HEK293 (cell line): Measurements from ENCODE around the gene LSP1.
A peak's percentile ranks its signal among the peaks of the same experiment; 100 is the strongest.

ENCODE experiments used
- CTCF ChIA-PET: fragments of 350-600 bp; formaldehyde crosslinking; extraction: SDS; loops from one replicate; lab custom pipeline; 2021; ENCODE audit warnings: antibody characterized with exemption; lab: Yijun Ruan, JAX
- POLR2A ChIA-PET: fragments of 300-600 bp; formaldehyde crosslinking; extraction: SDS; loops from one replicate; lab custom pipeline; 2020; ENCODE audit warnings: antibody characterized with exemption, inconsistent platforms; lab: Yijun Ruan, JAX
- H3K27ac ChIP-seq: fragments of 200-500 bp; sonication (Bioruptor generic); 2 replicates; pipeline ENCODE4 v1.5.1; 2014; ENCODE audit warnings: low read depth, low read length, control low read depth, inconsistent platforms; ENCODE audit errors: extremely low read depth
- H3K36me3 ChIP-seq, 2 experiments: fragments of 200-500 bp in 1 of 2; sonication (Bioruptor generic) in 1 of 2; 1 replicate in 1 of 2; 2 replicates in 1 of 2; pipeline ENCODE4 v1.5.1; 2014 to 2017; ENCODE audit warnings: inconsistent platforms in 2 of 2, low read length in 2 of 2; ENCODE audit not compliant: control insufficient read depth in 2 of 2, insufficient read depth in 1 of 2
- H3K4me1 ChIP-seq: fragments of 200-500 bp; sonication (Bioruptor generic); 2 replicates; pipeline ENCODE4 v1.5.1; 2014; ENCODE audit warnings: mild to moderate bottlenecking, low read length, inconsistent platforms; ENCODE audit not compliant: control insufficient read depth, insufficient read depth
- H3K4me3 ChIP-seq: 2 replicates; pipeline ENCODE4 v1.5.1; 2011; ENCODE audit warnings: low read depth, mild to moderate bottlenecking, control low read depth, low read length, moderate library complexity
- H3K9me3 ChIP-seq: fragments of 200-500 bp; sonication (Bioruptor generic); 2 replicates; pipeline ENCODE4 v1.5.1; 2014; ENCODE audit warnings: low read depth, low read length, inconsistent platforms; ENCODE audit not compliant: control insufficient read depth, insufficient read depth
- BCL11A ChIP-seq: fragments of 450-650 bp; formaldehyde crosslinking; IDR thresholded peaks from 2 replicates; pipeline ENCODE4 v1.5.1; 2016; ENCODE audit warnings: low read depth, missing biosample characterization, missing genetic modification characterization
- GFI1B ChIP-seq: fragments of 450-650 bp; formaldehyde crosslinking; IDR thresholded peaks from 2 replicates; pipeline ENCODE4 v1.5.1; 2016; ENCODE audit warnings: missing biosample characterization, missing genetic modification characterization
- HOXC10 ChIP-seq: sonication (generic); formaldehyde crosslinking; IDR thresholded peaks from 2 replicates; pipeline ENCODE4 v1.8.1; 2023; ENCODE audit warnings: mild to moderate bottlenecking, missing genetic modification reagents
- OSR2 ChIP-seq: fragments of 450-650 bp; formaldehyde crosslinking; IDR thresholded peaks from 2 replicates; pipeline ENCODE4 v1.5.1; 2016; ENCODE audit warnings: missing biosample characterization, missing genetic modification characterization
- WT1 ChIP-seq: fragments of 450-650 bp; formaldehyde crosslinking; IDR thresholded peaks from 2 replicates; pipeline ENCODE4 v1.5.1; 2016; ENCODE audit warnings: missing biosample characterization, missing genetic modification characterization
- ZFHX2 ChIP-seq: fragments of 450-650 bp; formaldehyde crosslinking; conservative IDR thresholded peaks from 2 replicates; pipeline ENCODE4 v1.5.1; 2016; ENCODE audit warnings: missing biosample characterization, missing genetic modification characterization
- ZFP41 ChIP-seq: fragments of 450-650 bp; formaldehyde crosslinking; IDR thresholded peaks from 2 replicates; pipeline ENCODE4 v1.5.1; 2016; ENCODE audit warnings: missing biosample characterization, missing genetic modification characterization, borderline replicate concordance
- ZNF114 ChIP-seq: fragments of 450-650 bp; formaldehyde crosslinking; IDR thresholded peaks from 2 replicates; pipeline ENCODE4 v1.5.0; 2017; ENCODE audit warnings: missing biosample characterization, missing genetic modification characterization
- ZNF138 ChIP-seq: fragments of 450-650 bp; formaldehyde crosslinking; IDR thresholded peaks from 2 replicates; pipeline ENCODE4 v1.5.1; 2016; ENCODE audit warnings: missing biosample characterization, missing genetic modification characterization, borderline replicate concordance
- ZNF140 ChIP-seq: fragments of 450-650 bp; formaldehyde crosslinking; IDR thresholded peaks from 2 replicates; pipeline ENCODE4 v1.5.1; 2016; ENCODE audit warnings: missing biosample characterization, missing genetic modification characterization
- ZNF19 ChIP-seq: fragments of 450-650 bp; formaldehyde crosslinking; IDR thresholded peaks from 2 replicates; pipeline ENCODE4; 2016; ENCODE audit warnings: missing biosample characterization, missing genetic modification characterization, low read depth
- ZNF211 ChIP-seq: fragments of 450-650 bp; formaldehyde crosslinking; IDR thresholded peaks from 2 replicates; pipeline ENCODE4 v1.5.1; 2016; ENCODE audit warnings: low read depth, missing biosample characterization, missing genetic modification characterization
- ZNF26 ChIP-seq: fragments of 450-650 bp; formaldehyde crosslinking; IDR thresholded peaks from 2 replicates; pipeline ENCODE4 v1.5.1; 2016; ENCODE audit warnings: missing biosample characterization, missing genetic modification characterization
- ZNF341 ChIP-seq: fragments of 450-650 bp; formaldehyde crosslinking; IDR thresholded peaks from 2 replicates; pipeline ENCODE4; 2016; ENCODE audit warnings: low read depth, missing biosample characterization, missing genetic modification characterization
- ZNF391 ChIP-seq: fragments of 450-650 bp; formaldehyde crosslinking; IDR thresholded peaks from 2 replicates; pipeline ENCODE4 v1.5.1; 2016; ENCODE audit warnings: low read depth, missing biosample characterization, missing genetic modification characterization, borderline replicate concordance
- ZNF394 ChIP-seq: fragments of 450-650 bp; formaldehyde crosslinking; IDR thresholded peaks from 2 replicates; pipeline ENCODE4 v1.5.1; 2016; ENCODE audit warnings: missing biosample characterization, missing genetic modification characterization, mild to moderate bottlenecking, moderate library complexity, borderline replicate concordance
- ZNF449 ChIP-seq: fragments of 450-650 bp; formaldehyde crosslinking; IDR thresholded peaks from 2 replicates; pipeline ENCODE4 v1.5.1; 2017; ENCODE audit warnings: missing biosample characterization, mild to moderate bottlenecking, missing genetic modification characterization, moderate library complexity
- ZNF513 ChIP-seq: fragments of 450-650 bp; IDR thresholded peaks from 2 replicates; pipeline ENCODE4 v1.5.1; 2018; ENCODE audit warnings: missing biosample characterization, missing genetic modification characterization
- ZNF529 ChIP-seq: fragments of 450-650 bp; formaldehyde crosslinking; IDR thresholded peaks from 2 replicates; pipeline ENCODE4 v1.5.1; 2017; ENCODE audit warnings: missing genetic modification characterization, missing biosample characterization; ENCODE audit not compliant: insufficient replicate concordance
- ZNF621 ChIP-seq: fragments of 450-650 bp; formaldehyde crosslinking; IDR thresholded peaks from 2 replicates; pipeline ENCODE4 v1.5.1; 2017; ENCODE audit warnings: missing biosample characterization, missing genetic modification characterization
- ZNF645 ChIP-seq: fragments of 450-650 bp; formaldehyde crosslinking; IDR thresholded peaks from 2 replicates; pipeline ENCODE4; 2016; ENCODE audit warnings: missing biosample characterization, missing genetic modification characterization
- ZNF692 ChIP-seq: fragments of 450-650 bp; formaldehyde crosslinking; IDR thresholded peaks from 2 replicates; pipeline ENCODE4 v1.5.1; 2016; ENCODE audit warnings: missing biosample characterization, missing genetic modification characterization

Gene LSP1

GRCh38 chr11:1848640-1849430 lies 4.0 kb upstream of the LSP1 start:
- ChIA-PET POLR2A (no interaction called here), CTCF (interaction anchor here (0.6 to 5.9 kb wide), 9 partner anchors 16 to 349 kb away, joined by 3 to 35 read pairs (median 8); no protein-coding TSS in a partner anchor)
- no peaks in the 10 kb centered on the region for H3K36me3 ChIP-seq
- no peaks in the 10 kb centered on the region for H3K9me3 ChIP-seq
- H3K4me1 ChIP-seq, result no peaks in the 10 kb centered on the region
- no peak overlapping the region for H3K4me3 ChIP-seq
- H3K27ac ChIP-seq, result no peak overlapping the region
- TF ChIP-seq ZNF341 (tag by site-specific recombination) (no peak), GFI1B (no peak), ZNF692 (tag by site-specific recombination) (no peak), ZNF529 (tag by site-specific recombination) (no peak)

GRCh38 chr11:1851468-1852180 lies 1.3 kb upstream of the LSP1 start:
- CTCF ChIA-PET, result interaction anchor here (1.0 to 5.9 kb wide), 4 partner anchors 24 to 300 kb away, joined by 4 to 35 read pairs (median 6); no protein-coding TSS in a partner anchor
- no peak overlapping the region for H3K27ac ChIP-seq

GRCh38 chr11:1852271-1852876 lies 510 bp upstream of the LSP1 start:
- no peak overlapping the region for H3K4me3 ChIP-seq
- CTCF ChIA-PET, result interaction anchor here (0.6 to 1.7 kb wide), 3 partner anchors 60 to 299 kb away, joined by 3 to 9 read pairs (median 4); no protein-coding TSS in a partner anchor
- POLR2A ChIA-PET, result no interaction called here
- no peaks in the 10 kb centered on the region for H3K4me1 ChIP-seq
- H3K36me3 ChIP-seq, result no peaks in the 10 kb centered on the region
- no peak overlapping the region for H3K27ac ChIP-seq
- no peaks in the 10 kb centered on the region for H3K9me3 ChIP-seq
- no peak for TF ChIP-seq ZNF394 (tag by site-specific recombination)
- TF ChIP-seq ZNF138, result no peak
- TF ChIP-seq ZNF513 (tag by site-specific recombination), result no peak
- TF ChIP-seq BCL11A (tag by site-specific recombination), result no peak
- TF ChIP-seq ZNF621 (tag by site-specific recombination), result no peak
- TF ChIP-seq ZNF645 (tag by site-specific recombination), result no peak
- no peak for TF ChIP-seq OSR2 (tag by site-specific recombination)
- TF ChIP-seq ZNF211 (tag by site-specific recombination), result no peak
- TF ChIP-seq ZNF114 (tag by site-specific recombination), result no peak
- TF ChIP-seq ZNF391 (tag by site-specific recombination), result no peak
- no peak for TF ChIP-seq ZNF26 (tag by site-specific recombination)
- TF ChIP-seq ZFHX2 (tag by site-specific recombination), result no peak
- no peak for TF ChIP-seq HOXC10 (CRISPR knock-in tag)

More at GRCh38 chr11:1851468-1852180, 1.3 kb upstream of the LSP1 start:
- TF ChIP-seq ZNF140 (tag by site-specific recombination) (peak; percentile 59; the same call in 1 of the 2 replicates), WT1 (tag by site-specific recombination) (no peak), ZFP41 (tag by site-specific recombination) (no peak), ZNF449 (no peak), ZNF19 (tag by site-specific recombination) (no peak)
- no peaks in the 10 kb centered on the region for H3K36me3 ChIP-seq
- H3K9me3 ChIP-seq, result no peaks in the 10 kb centered on the region
- no peaks in the 10 kb centered on the region for H3K4me1 ChIP-seq
- POLR2A ChIA-PET, result no interaction called here
- H3K4me3 ChIP-seq, result no peak overlapping the region
